H1 (cell line): ENCODE data around the gene SLC27A1. TPM values are rescaled to one million over a fixed set of nuclear protein-coding genes. Genes with fewer than 3 reads are reported as not detected.

ENCODE experiments used
- ATF3 ChIP-seq: IDR thresholded peaks from 2 replicates; pipeline ENCODE4 v1.6.1; 2011; ENCODE audit warnings: low read depth, mild to moderate bottlenecking, low read length; ENCODE audit not compliant: insufficient read depth
- HDAC2 ChIP-seq, 2 experiments: fragments of 300-600 bp in 1 of 2; sonication (generic) in 1 of 2; IDR thresholded peaks; 2 replicates each; pipeline ENCODE4 v1.6.1; 2011 to 2012; ENCODE audit warnings: low read depth in 2 of 2, low read length in 2 of 2, mild to moderate bottlenecking in 2 of 2, moderate library complexity in 2 of 2, borderline replicate concordance in 1 of 2, inconsistent platforms in 1 of 2
- SIN3A ChIP-seq, 2 experiments: IDR thresholded peaks in 1 of 2; conservative IDR thresholded peaks in 1 of 2; 2 replicates each; pipeline ENCODE4 v1.6.1; 2011 to 2012; ENCODE audit warnings: low read length in 2 of 2, improper control_type of control experiment in 1 of 2, low read depth in 1 of 2, mild to moderate bottlenecking in 1 of 2
- TEAD4 ChIP-seq: IDR thresholded peaks from 2 replicates; pipeline ENCODE4 v1.6.1; 2012; ENCODE audit warnings: low read depth, low read length, inconsistent platforms, mixed read lengths
- polyA plus RNA-seq, 7 experiments: library from polyadenylated mRNA; depleted of rRNA in 3 of 7; stranded (reverse) in 5 of 7; unstranded in 2 of 7; fragments of >200 nt in 5 of 7; fragments of 200-250 nt in 2 of 7; gene quantifications; 1 replicate in 5 of 7; 2 replicates in 1 of 7; 4 replicates in 1 of 7; pipeline versions ENCODE4 v1.2.1 to v1.2.3, GENCODE V29; 2011 to 2013; ENCODE audit warnings: missing spikeins in 2 of 7, mixed read lengths in 2 of 7
- total RNA-seq: library from RNA; stranded (reverse); fragmentation: NEBNext Ultra II Directional; extraction: Animal tissue kit (Norgen Biotek cat#: 25700); gene quantifications from 2 replicates; pipeline ENCODE4 v1.2.1, GENCODE V29; 2021

Gene SLC27A1
- total and polyA plus RNA-seq, 2 of the 8 experiments (the other 6 are each of a cell fraction or from before 2014, with no cell fraction given), result 7.5 to 9.1 TPM

- no peak for TF ChIP-seq SIN3A (conservative IDR thresholded peaks at IDR 0.05 in 1 of 2, IDR thresholded peaks at IDR 0.05 in 1 of 2; ENCODE audit: low read depth in 1 of 2, low read length in 2 of 2)
- TF ChIP-seq TEAD4, result no peak
- TF ChIP-seq HDAC2 (IDR thresholded peaks at IDR 0.05; ENCODE audit: borderline replicate concordance in 1 of 2, low read depth in 2 of 2, low read length in 2 of 2), result no peak
- TF ChIP-seq ATF3, result no peak
These were observed 1.2 kb downstream of the SLC27A1 start (continued) for GRCh38 chr19:17471410-17472125.
